OCI-LY3 (cell line): Measurements from ENCODE around the gene KIAA0930.

ENCODE experiments used
- EZH2phosphoT487 ChIP-seq: fragments of 200-600 bp; shearing (Covaris generic); IDR thresholded peaks from 2 replicates; pipeline ENCODE4 v1.6.1; 2018; ENCODE audit warnings: antibody characterized with exemption, mixed run types, low read depth
- TF ChIP-seq, protein P1 (sequence below): fragments of 200-600, 300-600 bp; sonication (generic); IDR thresholded peaks from 2 replicates; pipeline ENCODE4 v1.5.1; 2014; ENCODE audit warnings: antibody characterized with exemption, low read length, low read depth

DNA sequence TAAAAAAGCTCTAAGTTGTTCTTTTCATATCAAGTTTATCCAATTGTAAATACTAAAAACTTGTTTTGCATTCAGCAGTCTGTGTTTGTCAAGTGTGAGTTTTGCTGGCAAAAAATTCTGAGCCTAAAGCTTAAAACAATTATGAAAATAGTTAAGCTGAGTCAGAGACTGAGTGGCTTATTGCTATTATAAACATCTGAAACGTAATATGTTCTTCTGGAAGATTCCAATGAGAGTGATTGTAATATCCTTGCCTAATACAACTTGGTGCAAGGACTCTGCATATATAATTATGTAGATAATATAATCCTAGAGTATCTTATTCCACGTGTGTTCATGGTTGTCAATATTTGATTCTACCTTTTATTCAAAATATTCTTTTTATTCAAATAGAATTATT, 91.0 kb downstream of the KIAA0930 start:
- TF ChIP-seq, protein P1, sequence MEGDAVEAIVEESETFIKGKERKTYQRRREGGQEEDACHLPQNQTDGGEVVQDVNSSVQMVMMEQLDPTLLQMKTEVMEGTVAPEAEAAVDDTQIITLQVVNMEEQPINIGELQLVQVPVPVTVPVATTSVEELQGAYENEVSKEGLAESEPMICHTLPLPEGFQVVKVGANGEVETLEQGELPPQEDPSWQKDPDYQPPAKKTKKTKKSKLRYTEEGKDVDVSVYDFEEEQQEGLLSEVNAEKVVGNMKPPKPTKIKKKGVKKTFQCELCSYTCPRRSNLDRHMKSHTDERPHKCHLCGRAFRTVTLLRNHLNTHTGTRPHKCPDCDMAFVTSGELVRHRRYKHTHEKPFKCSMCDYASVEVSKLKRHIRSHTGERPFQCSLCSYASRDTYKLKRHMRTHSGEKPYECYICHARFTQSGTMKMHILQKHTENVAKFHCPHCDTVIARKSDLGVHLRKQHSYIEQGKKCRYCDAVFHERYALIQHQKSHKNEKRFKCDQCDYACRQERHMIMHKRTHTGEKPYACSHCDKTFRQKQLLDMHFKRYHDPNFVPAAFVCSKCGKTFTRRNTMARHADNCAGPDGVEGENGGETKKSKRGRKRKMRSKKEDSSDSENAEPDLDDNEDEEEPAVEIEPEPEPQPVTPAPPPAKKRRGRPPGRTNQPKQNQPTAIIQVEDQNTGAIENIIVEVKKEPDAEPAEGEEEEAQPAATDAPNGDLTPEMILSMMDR = no peak
- no peak for TF ChIP-seq EZH2phosphoT487
